Trophoblast cell (in vitro differentiated cells and primary cell): ENCODE measurements around the gene RAP1GDS1.
"Not testable (repeated sequence)": the region's sequence is repeated elsewhere in the genome, so short reads cannot be mapped to it uniquely, and the experiment has no call there.

Experiments
- DNase-seq, 2 donors: peaks; one replicate each; pipeline ENCODE4 v3.0.0-alpha.2; 2016
- H2AFZ ChIP-seq: 2 replicates; pipeline ENCODE4 v1.6.1; 2013; ENCODE audit warnings: low read length, moderate library complexity, mild to moderate bottlenecking; ENCODE audit not compliant: insufficient read depth, poor library complexity
- H2AK5ac ChIP-seq: 2 replicates; pipeline ENCODE4 v1.6.1; 2013; ENCODE audit warnings: mild to moderate bottlenecking, low read length
- H2BK120ac ChIP-seq: 2 replicates; pipeline ENCODE4 v1.6.1; 2013; ENCODE audit warnings: low read length, mild to moderate bottlenecking, moderate library complexity; ENCODE audit not compliant: insufficient read depth, poor library complexity
- H2BK12ac ChIP-seq: 2 replicates; pipeline ENCODE4 v1.6.1; 2013; ENCODE audit warnings: mild to moderate bottlenecking, low read length, moderate library complexity
- H2BK5ac ChIP-seq: 2 replicates; pipeline ENCODE4 v1.6.1; 2013; ENCODE audit warnings: low read length, low read depth, moderate library complexity, mild to moderate bottlenecking; ENCODE audit not compliant: poor library complexity
- H3K14ac ChIP-seq: 2 replicates; pipeline ENCODE4 v1.6.1; 2013; ENCODE audit warnings: mild to moderate bottlenecking, low read length
- H3K18ac ChIP-seq: 2 replicates; pipeline ENCODE4 v1.6.1; 2013; ENCODE audit warnings: mild to moderate bottlenecking, low read length
- H3K23ac ChIP-seq: 2 replicates; pipeline ENCODE4 v1.6.1; 2013; ENCODE audit warnings: low read length
- H3K27ac ChIP-seq: 2 replicates; pipeline ENCODE4 v1.5.1; 2013; ENCODE audit warnings: low read depth, mild to moderate bottlenecking, inconsistent platforms, low read length, moderate library complexity
- H3K27me3 ChIP-seq: 2 replicates; pipeline ENCODE4 v1.6.1; 2013; ENCODE audit warnings: inconsistent platforms, mild to moderate bottlenecking, low read length, moderate library complexity; ENCODE audit not compliant: insufficient read depth
- H3K36me3 ChIP-seq, 2 experiments: 1 replicate in 1 of 2; 2 replicates in 1 of 2; pipeline ENCODE4 v1.6.1; 2013; ENCODE audit warnings: low read length in 2 of 2, mild to moderate bottlenecking in 2 of 2, moderate library complexity in 1 of 2; ENCODE audit not compliant: insufficient read depth in 2 of 2, control insufficient read depth in 1 of 2
- H3K4ac ChIP-seq: 2 replicates; pipeline ENCODE4 v1.6.1; 2013; ENCODE audit warnings: low read depth, mild to moderate bottlenecking, low read length, moderate library complexity
- H3K4me1 ChIP-seq, 2 experiments: 1 replicate in 1 of 2; 2 replicates in 1 of 2; pipeline ENCODE4 v1.6.1; 2013; ENCODE audit warnings: low read length in 2 of 2, mild to moderate bottlenecking in 2 of 2, moderate library complexity in 1 of 2; ENCODE audit not compliant: insufficient read depth in 2 of 2, control insufficient read depth in 1 of 2
- H3K4me2 ChIP-seq: 2 replicates; pipeline ENCODE4 v1.6.1; 2013; ENCODE audit warnings: inconsistent platforms, mild to moderate bottlenecking, low read length, moderate library complexity
- H3K4me3 ChIP-seq: 2 replicates; pipeline ENCODE4 v1.5.1; 2013; ENCODE audit warnings: mild to moderate bottlenecking, low read depth, low read length, inconsistent platforms
- H3K79me1 ChIP-seq: one replicate; pipeline ENCODE4 v1.6.1; 2013; ENCODE audit warnings: low read length
- H3K79me2 ChIP-seq: 2 replicates; pipeline ENCODE4 v1.6.1; 2013; ENCODE audit warnings: low read length, mild to moderate bottlenecking; ENCODE audit not compliant: control insufficient read depth, insufficient read depth, poor library complexity
- H3K9ac ChIP-seq: 2 replicates; pipeline ENCODE4 v1.6.1; 2013; ENCODE audit warnings: mild to moderate bottlenecking, low read length
- H3K9me3 ChIP-seq: 2 replicates; pipeline ENCODE4 v1.6.1; 2013; ENCODE audit warnings: low read depth, mild to moderate bottlenecking, control low read depth, inconsistent platforms, low read length; ENCODE audit not compliant: insufficient read depth
- H4K12ac ChIP-seq: 2 replicates; pipeline ENCODE4 v1.6.1; 2013; ENCODE audit warnings: low read depth, mild to moderate bottlenecking, low read length, moderate library complexity
- H4K8ac ChIP-seq: 2 replicates; pipeline ENCODE4 v1.6.1; 2013; ENCODE audit warnings: low read depth, mild to moderate bottlenecking, low read length, moderate library complexity
- H4K91ac ChIP-seq: one replicate; pipeline ENCODE4 v1.6.1; 2013; ENCODE audit warnings: low read depth, mild to moderate bottlenecking, low read length, moderate library complexity
- WGBS: extraction: QIAGEN DNeasy Blood & Tissue Kit; methylation state at CpG from one replicate; pipeline ENCODE4 v1.1.7; 2013; ENCODE audit warnings: missing lambda C conversion rate; ENCODE audit not compliant: insufficient read length, insufficient coverage; ENCODE audit errors: extremely low coverage; 5-methylcytosine and 5-hydroxymethylcytosine counted together

Gene RAP1GDS1

GRCh38 chr4:98358630-98359248, 97.6 kb downstream of the RAP1GDS1 start:
- H2AFZ ChIP-seq, result no peak overlapping the region
- H3K4me2 ChIP-seq, result no peak overlapping the region
- no peak overlapping the region for H3K23ac ChIP-seq
- no peak for DNase-seq
- H3K27me3 ChIP-seq, result no peaks in the 10 kb centered on the region
- H4K12ac ChIP-seq, result no peak overlapping the region
- no peak overlapping the region for H2BK12ac ChIP-seq
- no peaks in the 10 kb centered on the region for H3K9me3 ChIP-seq
- no peak overlapping the region for H3K9ac ChIP-seq
- no peak overlapping the region for H3K18ac ChIP-seq
- no peaks in the 10 kb centered on the region for H3K79me2 ChIP-seq
- H4K91ac ChIP-seq, result no peak overlapping the region
- H3K14ac ChIP-seq, result no peak overlapping the region
- no peak overlapping the region for H3K4me3 ChIP-seq
- no peak overlapping the region for H3K4ac ChIP-seq
- peaks cover 0 to 2% of the 10 kb centered on the region in 2 experiments for H3K36me3 ChIP-seq
- no peak overlapping the region for H2BK5ac ChIP-seq
- H4K8ac ChIP-seq, result no peak overlapping the region
- no CpG with 5 or more reads among the region's 2 CpGs for WGBS
- no peak overlapping the region for H3K27ac ChIP-seq
- H2AK5ac ChIP-seq, result no peak overlapping the region
- H2BK120ac ChIP-seq, result no peak overlapping the region
- H3K79me1 ChIP-seq, result no peaks in the 10 kb centered on the region
- no peaks in the 10 kb centered on the region for H3K4me1 ChIP-seq

- Histone ChIP-seq H3K9me3 (no peaks in the 10 kb centered on the region), H3K23ac (no peak overlapping the region), H3K18ac (no peak overlapping the region), H3K9ac (no peak overlapping the region), H3K4me2 (no peak overlapping the region), H4K8ac (no peak overlapping the region), H3K4ac (no peak overlapping the region), H3K36me3 (peaks cover 0 to 2% of the 10 kb centered on the region in 2 experiments), H2AFZ (no peak overlapping the region), H2BK5ac (no peak overlapping the region), H2BK12ac (no peak overlapping the region), H3K14ac (no peak overlapping the region), H2AK5ac (no peak overlapping the region), H3K27me3 (no peaks in the 10 kb centered on the region), H3K27ac (no peak overlapping the region), H4K12ac (no peak overlapping the region), H4K91ac (no peak overlapping the region), H3K4me1 (no peaks in the 10 kb centered on the region), H3K4me3 (no peak overlapping the region), H3K79me2 (no peaks in the 10 kb centered on the region), H2BK120ac (no peak overlapping the region), H3K79me1 (no peaks in the 10 kb centered on the region)
- no peak for DNase-seq
- no CpG with 5 or more reads among the region's 4 CpGs for WGBS
These were observed 98.5 kb downstream of the RAP1GDS1 start for GRCh38 chr4:98359646-98360045.

DNA sequence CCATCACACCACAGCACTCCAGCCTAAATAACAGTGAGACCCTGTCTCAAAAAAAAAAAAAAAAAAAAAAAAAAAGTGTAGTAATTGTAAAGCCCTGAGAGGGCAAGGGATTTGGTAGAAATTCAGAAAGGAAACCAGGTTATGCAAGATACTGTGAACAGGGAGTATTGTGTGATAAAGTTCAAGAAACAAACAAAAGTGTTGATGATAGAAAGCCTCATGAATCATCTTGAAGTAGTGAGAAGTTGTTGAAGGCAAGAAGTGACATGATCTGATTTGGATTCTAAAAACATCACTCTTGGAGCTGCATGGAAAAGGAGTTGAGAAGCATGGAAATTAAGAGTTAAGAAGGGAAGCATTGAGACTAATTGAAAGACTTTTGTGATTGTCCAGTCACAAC, 102.2 kb downstream of the RAP1GDS1 start:
- H3K9me3 ChIP-seq, result peaks cover 7% of the 10 kb centered on the region

GRCh38 chr4:98366275-98366674, 105.1 kb downstream of the RAP1GDS1 start:
- H3K4ac ChIP-seq, H3K4me3 ChIP-seq, H3K14ac ChIP-seq, H3K9ac ChIP-seq, H2BK12ac ChIP-seq, H3K27ac ChIP-seq, H2AFZ ChIP-seq, H4K8ac ChIP-seq, H3K9me3 ChIP-seq, H3K4me2 ChIP-seq, H3K79me2 ChIP-seq, H3K79me1 ChIP-seq, H4K91ac ChIP-seq, H2BK5ac ChIP-seq, H3K4me1 ChIP-seq, H4K12ac ChIP-seq, H3K23ac ChIP-seq, DNase-seq, H3K27me3 ChIP-seq, H2AK5ac ChIP-seq, H3K18ac ChIP-seq, H2BK120ac ChIP-seq: not testable (repeated sequence)
- H3K36me3 ChIP-seq, result peaks cover 9 to 12% of the 10 kb centered on the region in 2 experiments
- no CpG with 5 or more reads among the region's 3 CpGs for WGBS

More for the DNA sequence above, 102.2 kb downstream of the RAP1GDS1 start:
- Histone ChIP-seq H3K27ac (no peak overlapping the region), H3K4me3 (no peak overlapping the region), H2BK120ac (no peak overlapping the region), H3K4ac (no peak overlapping the region), H3K9ac (no peak overlapping the region), H4K91ac (no peak overlapping the region), H2AFZ (no peak overlapping the region), H4K12ac (no peak overlapping the region), H2BK12ac (no peak overlapping the region), H3K79me2 (no peaks in the 10 kb centered on the region), H3K14ac (no peak overlapping the region), H3K18ac (no peak overlapping the region), H4K8ac (no peak overlapping the region), H2AK5ac (no peak overlapping the region), H3K23ac (no peak overlapping the region), H3K4me2 (no peak overlapping the region), H3K79me1 (no peaks in the 10 kb centered on the region), H3K36me3 (peaks cover 9 to 10% of the 10 kb centered on the region in 2 experiments), H3K4me1 (no peaks in the 10 kb centered on the region), H3K27me3 (no peaks in the 10 kb centered on the region), H2BK5ac (no peak overlapping the region)
- no peak for DNase-seq
